Midbrain (tissue), 1 donor: ENCODE measurements around the gene NPAS2.
A peak's percentile ranks its signal among the peaks of the same experiment; 100 is the strongest.

Source experiments
- DNase-seq: peaks from one replicate; lab custom pipeline; 2025; lab: John Stamatoyannopoulos, UW

Gene NPAS2

GRCh38 chr2:100796499-100797100 is 23.3 kb upstream of the NPAS2 start:
- DNase-seq: no peak

- DNase-seq: no peak
Observed at GRCh38 chr2:100799686-100800085, 20.3 kb upstream of the NPAS2 start.

- no peak for DNase-seq
Observed at GRCh38 chr2:100800915-100801314, 19.0 kb upstream of the NPAS2 start.

- no peak for DNase-seq
Observed at GRCh38 chr2:100801402-100801801, 18.5 kb upstream of the NPAS2 start.

GRCh38 chr2:100802066-100802465 is 17.9 kb upstream of the NPAS2 start:
- DNase-seq: no peak

- no peak for DNase-seq
Observed at GRCh38 chr2:100803334-100803733, 16.6 kb upstream of the NPAS2 start.

GRCh38 chr2:100806550-100806949 is 13.4 kb upstream of the NPAS2 start:
- DNase-seq: no peak

- DNase-seq: no peak
Observed at GRCh38 chr2:100807707-100808106, 12.2 kb upstream of the NPAS2 start.

GRCh38 chr2:100808582-100808981 is 11.4 kb upstream of the NPAS2 start:
- DNase-seq: no peak

GRCh38 chr2:100809506-100809905 is 10.4 kb upstream of the NPAS2 start:
- no peak for DNase-seq

- no peak for DNase-seq
Observed at GRCh38 chr2:100810603-100811145, 9.3 kb upstream of the NPAS2 start.

GRCh38 chr2:100812116-100812515 is 7.8 kb upstream of the NPAS2 start:
- no peak for DNase-seq

GRCh38 chr2:100812573-100812972 is 7.4 kb upstream of the NPAS2 start:
- no peak for DNase-seq

- DNase-seq: no peak
Observed at GRCh38 chr2:100813527-100813926, 6.4 kb upstream of the NPAS2 start.

GRCh38 chr2:100814043-100814442 is 5.9 kb upstream of the NPAS2 start:
- no peak for DNase-seq

GRCh38 chr2:100814453-100814852 is 5.5 kb upstream of the NPAS2 start:
- DNase-seq: no peak

GRCh38 chr2:100817388-100817985 is 2.5 kb upstream of the NPAS2 start:
- no peak for DNase-seq

GRCh38 chr2:100818003-100818605 is 1.8 kb upstream of the NPAS2 start:
- no peak for DNase-seq

- peak; percentile 32 for DNase-seq
Observed at GRCh38 chr2:100818606-100819369, 1.2 kb upstream of the NPAS2 start.

- no peak for DNase-seq
Observed at GRCh38 chr2:100820273-100820522, 259 bp downstream of the NPAS2 start.

GRCh38 chr2:100820523-100821254 is 750 bp downstream of the NPAS2 start:
- DNase-seq: no peak

GRCh38 chr2:100821255-100821910 is 1.4 kb downstream of the NPAS2 start:
- DNase-seq: peak; percentile 28
